ENCODE data around the gene URB1.

Gene URB1

DNA sequence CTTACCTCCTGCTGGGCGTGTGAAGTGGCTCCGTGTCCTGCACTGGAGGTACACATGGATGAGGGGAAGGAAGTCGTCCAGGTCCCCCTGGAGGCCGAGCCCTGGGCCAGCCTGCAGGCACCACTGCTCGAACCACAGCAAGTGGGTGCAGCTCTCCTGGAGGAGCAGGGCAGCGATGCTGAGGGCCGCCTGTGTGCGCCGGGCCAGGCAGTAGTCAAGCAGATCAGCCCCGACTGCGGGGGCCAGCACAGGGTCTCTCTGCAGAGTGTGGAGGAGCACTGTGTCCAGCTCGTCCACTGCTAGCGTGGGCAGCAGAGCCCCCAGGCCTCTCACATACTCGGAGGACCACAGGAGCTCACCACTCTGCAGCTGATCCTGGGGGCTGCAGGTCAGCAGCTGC is 45.9 kb downstream of the URB1 start:
- no peak for DNase-seq (ENCODE audit: low read depth)

DNA sequence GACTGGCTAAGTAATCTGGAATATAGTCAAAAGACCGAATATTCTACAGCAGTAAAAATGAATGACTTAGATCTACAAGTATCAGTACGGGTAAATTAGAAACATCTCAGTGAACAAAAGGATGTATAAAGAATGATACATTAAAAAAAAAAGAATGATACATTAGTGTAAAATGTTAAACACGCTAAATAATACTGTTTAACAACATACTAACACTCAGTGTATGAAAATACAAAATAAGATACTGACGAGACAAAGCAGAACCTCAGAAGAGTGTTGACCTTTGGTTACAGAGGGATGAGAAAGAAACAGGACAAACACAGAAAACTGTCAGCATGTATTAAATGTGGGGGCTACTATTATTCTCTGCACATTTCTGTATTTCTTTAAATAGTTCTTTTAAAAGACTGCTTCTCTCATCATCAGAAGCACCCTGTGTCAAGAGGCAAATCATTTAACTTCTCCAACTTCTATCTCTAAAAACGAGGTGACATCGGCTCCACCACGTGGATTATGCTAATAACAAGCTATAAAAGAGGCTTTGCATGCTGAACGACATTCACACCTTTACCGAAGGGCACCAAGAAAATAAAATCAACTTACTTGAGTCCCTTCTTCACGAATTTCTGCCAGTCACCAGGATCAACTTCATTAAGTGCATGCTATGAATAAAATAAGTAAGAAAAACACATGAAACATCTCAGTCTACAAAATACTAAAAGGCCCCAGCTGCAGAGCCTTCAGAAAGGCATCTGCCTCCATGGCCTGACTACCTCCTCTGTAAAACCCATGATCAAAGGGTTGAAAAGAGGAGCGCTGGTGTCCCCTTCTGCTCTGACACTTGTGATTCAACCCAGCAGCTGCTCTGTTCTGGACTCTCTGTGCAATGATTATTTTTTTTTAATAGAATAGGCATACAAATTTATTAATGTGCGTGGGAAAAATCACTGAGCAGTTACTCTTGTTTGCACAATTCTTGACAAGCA is 51.7 kb downstream of the URB1 start:
- no peak for DNase-seq (ENCODE audit: low read depth)

DNA sequence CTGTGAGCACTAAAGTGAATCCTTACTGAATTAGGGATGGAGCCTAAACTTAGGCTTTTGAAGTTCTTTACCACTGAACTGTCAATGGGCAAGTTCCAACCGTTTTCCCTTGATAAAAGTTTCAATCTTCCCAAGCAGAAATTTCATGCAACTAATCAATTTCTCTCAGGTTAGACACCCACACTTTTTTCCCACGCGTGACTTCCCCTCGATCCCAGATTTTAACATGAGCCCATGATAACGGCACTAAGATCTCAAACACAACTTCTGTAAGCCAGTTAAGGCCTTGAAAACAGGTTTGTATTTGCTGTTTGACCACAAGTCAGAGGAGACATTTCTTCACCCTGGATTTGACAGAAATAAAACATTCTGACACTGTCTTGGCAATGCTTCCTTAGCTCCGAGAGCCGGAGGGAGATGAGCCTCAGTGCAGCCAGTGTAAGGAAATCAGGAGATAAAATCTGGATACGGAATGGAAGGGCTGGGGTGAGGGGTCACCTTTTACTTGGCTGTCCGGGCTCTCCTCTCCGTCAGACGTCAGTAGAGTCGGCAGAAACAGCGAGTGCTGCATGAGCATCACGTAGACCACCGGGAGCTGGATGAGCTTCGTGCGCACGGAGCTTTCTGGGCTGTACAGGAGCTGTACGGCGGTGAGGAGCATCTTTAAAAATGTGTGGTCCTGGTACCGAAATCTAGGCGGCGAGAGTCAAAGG is 54.4 kb downstream of the URB1 start:
- no peak for DNase-seq (ENCODE audit: low read depth)

DNA sequence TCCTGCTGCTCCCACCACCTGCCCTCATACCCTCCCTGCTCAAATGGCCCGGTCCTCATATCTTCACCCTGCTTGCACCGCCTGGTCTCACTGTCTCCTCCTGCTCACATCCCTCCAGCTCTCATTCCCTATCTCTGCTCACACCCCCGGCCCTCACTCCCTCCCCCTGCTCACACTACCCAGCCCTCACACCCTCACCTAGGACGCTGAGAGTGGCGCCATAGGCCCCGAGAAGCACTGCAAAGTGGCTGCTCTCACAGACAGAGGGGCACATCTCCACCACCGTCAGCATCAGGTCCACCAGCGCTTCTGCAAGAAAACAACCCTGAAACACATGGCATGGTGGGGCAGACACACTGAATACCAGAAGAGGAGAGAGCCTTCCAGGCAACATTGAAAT is 55.6 kb downstream of the URB1 start:
- DNase-seq (ENCODE audit: low read depth) = no peak

DNA sequence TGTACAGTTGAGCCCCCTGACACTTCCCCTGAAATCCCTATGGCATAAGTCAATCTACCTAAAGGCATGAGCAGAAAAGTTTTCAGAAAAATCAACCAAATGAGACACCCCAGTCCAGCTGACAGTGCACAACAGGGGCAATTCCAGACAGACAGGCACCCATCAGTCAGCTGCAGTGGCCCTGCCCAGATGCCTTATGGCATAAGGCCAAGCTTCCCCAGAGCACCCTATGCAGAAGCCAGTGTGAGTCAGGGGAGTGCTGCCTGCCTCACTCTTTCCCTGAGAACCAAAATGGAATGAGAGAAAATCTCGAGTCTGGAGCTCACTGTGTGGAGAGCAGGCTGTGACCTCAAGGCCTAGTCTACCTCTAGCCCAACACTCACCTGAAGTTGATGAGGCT is 56.1 kb downstream of the URB1 start:
- DNase-seq (ENCODE audit: low read depth) = no peak

DNA sequence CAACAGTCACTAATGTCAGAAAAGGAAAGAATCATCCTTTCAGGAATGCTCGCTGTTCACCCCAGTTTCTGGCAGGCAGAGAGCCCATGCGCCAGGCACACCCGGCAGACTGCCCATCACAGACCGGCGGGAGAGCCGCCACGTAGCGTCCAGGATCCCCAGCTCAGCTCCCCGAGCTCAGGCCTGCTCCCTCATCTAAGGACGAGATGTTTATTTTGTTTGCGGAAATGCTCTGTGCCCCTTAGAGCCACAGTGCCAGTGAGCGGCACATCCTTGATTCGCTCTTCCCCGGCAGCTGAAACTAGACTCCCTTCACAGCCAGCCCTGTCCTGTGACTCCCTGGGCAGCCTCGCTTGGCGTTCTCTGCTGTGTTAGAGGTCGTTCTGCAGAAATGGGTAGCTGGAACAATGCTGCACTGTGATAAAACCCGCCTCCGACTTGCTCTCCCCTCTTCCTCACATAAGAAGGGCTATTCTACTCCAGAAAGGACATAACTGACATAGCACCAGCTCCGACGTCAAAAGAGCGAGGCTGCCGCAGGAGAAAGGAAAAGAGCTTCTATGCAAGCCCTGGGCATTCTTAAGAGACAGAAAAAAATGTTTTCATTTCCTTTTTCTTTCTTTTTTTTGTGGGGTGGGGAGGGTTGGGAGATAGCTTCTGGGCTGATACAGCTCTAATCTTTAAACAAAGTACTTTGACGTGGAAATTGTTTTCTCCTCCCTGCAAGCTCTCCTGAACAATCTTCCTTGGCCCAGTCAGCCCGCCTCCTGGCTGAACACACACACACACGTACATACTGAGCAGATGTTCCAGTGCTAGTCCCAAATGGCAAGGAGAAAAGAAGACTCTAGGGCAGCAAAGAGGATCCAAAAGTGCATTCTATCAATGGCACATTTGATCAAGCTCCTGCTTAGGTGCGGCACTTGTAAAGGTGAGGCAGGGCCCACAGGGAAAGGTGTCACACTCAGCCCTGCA is 56.9 kb downstream of the URB1 start:
- DNase-seq (ENCODE audit: low read depth) = no peak

DNA sequence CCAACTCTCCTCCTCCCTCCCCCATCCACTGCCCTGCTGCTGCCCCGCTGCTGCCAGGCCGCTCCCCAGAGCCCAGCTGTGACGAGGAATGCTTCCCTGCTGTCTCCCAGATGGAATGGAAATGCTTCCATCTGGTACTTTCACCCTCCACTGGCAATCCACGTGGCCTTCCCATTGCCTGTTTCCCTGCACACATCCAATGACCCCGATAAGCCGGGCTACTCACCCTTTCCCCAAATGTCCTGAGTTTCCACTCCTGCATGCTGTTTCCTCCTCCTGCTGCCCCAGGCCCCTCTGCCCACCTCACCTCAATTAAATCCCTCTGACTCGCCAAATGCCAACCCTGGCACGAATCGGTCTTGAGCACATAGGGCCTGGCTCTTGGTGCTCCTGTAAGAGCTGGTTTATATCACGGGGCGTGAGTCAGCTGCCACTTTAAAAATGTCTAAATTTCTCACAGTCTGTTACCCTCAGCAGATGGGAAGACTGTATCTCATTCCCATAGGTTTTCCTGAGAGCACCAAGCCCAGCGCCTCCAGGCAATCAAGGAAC is 57.8 kb downstream of the URB1 start:
- DNase-seq (ENCODE audit: low read depth) = no peak

DNA sequence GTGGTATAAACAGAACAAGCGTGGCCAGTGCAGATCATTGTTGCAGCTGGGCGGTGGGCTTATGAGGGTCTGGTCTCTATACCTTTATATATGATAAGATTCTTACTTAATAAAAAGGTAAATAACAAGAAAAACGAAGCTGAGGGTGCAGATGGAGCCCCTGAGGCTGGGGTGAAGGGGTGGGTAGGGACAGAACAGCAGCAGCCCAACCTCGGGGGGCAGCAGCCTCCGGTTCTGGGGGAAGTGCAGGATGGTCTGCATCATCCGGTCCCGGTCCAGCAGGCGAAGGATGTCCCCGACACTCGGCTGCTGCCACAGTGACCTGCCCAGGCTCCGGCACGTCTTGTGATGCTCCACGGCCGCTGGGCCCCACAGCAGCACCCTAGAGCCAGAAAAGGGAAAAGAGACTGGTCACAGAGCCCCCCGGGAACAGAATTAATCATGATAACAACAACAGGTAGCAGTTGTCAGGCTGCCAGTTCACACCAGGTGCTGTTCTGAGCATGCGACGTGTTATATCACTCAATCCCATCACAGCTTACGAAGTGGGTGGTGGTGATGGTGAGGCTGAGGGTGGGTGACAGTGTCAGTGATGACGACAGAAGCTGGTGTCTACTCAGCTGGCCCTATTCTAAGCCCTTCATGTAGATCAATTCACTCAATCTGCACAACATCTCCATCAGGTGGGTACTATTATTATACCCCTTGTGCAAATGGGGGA is 58.7 kb downstream of the URB1 start:
- DNase-seq (ENCODE audit: low read depth) = no peak

DNA sequence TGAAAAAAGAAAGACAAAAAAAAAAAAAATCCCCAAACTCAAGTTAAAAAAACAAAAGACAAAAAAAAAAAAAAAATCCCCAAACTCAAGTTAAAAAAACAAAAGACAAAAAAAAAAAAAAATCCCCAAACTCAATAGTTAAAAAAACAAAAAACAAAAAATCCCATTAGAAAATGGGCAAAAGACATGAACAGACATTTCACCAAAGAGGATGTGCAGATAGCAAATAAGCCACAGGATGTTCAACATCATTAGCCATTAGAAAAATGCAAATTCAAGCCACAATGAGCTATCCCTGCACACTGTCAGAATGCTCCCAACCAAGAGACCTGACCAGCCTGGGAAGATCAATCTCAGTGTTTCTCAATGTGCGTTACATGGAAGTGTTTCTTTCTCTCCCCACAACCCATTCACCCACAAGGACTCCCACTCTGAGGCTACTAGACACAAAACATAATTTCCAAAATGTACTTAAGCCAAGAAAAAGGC is 60.3 kb downstream of the URB1 start:
- no peak for DNase-seq (ENCODE audit: low read depth)

DNA sequence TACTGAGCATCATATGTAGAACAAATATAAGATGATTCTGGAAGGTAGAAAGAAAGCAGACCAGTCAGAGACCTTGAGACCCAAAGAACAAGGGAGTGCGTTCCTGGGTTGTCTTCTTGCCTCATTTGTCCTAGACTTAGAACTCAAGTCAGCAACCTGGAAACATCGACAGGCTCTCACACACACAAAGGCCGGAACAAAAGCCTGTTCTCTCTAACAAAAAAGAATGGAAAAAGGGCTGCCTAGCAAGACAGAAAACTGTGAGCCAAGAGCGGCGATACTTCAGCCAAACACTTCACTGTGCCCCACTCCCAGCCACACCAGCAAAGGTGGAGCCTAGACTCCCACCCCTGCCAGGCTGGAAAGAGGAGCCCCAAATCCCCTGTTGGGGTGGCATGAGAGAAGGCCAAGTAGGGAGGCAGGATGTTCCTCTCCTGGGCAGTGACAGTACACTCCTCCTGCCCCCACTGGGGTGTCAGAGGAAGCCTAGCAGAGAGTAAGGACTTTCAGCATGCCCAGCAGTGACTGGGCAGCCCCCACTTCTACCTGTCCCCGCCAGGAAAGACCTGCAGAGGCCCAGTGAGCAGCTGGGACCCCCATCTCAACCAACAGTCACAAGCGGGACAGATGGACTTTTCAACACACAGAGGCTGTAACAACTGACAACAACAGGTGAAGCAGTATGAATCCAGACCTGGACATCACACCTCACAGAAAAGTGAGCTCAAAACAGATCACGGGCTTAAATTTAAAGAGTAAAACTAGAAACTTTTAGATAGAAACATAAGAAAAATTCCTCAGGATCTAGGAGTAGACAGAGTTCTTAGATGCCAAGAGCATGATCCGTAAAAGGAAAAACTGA is 61.1 kb downstream of the URB1 start:
- DNase-seq (ENCODE audit: low read depth) = no peak

DNA sequence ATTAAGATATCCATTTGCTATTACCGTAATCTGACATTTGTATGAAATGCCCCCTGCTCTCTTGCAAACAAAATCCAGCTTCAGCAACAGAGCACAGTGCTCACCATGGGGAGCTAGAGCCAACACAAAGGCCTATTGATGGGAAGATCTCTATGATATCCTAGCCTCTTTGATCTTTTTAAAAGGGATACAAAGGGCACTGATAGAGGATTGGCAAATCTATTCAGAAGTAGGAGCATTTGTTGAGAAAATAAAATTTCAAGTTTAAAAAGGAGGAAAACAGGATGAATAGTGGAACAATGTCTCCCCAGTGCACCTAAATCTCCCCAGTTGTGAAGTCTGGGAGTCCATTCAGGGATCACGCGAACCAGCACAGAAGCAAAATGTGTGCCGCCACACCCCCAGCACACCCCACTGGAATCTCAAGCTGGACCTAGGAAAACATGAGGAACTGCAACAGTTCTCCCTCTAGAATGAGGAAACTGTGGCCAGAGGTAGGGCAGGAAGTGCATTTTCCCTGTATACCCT is 62.0 kb downstream of the URB1 start:
- no peak for DNase-seq (ENCODE audit: low read depth)

DNA sequence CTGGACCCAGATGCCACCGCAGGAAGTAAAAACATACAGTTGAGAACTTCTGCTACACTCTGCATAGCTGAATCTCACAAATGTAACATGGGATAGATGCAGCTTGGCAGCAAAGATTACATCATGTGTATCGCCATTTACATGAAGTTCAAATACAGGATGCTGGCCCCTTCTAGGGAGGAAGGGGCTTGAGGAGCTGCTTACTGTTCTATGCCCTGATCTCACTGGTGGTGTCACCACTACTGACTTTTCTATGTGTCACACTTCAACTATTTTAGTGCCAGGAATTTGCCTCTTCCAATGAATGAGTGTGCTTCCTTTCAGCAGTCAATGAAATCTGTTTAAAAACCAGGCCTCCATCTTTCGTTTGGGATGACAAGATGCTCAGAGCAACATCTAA is 63.0 kb downstream of the URB1 start:
- DNase-seq (ENCODE audit: low read depth) = no peak

DNA sequence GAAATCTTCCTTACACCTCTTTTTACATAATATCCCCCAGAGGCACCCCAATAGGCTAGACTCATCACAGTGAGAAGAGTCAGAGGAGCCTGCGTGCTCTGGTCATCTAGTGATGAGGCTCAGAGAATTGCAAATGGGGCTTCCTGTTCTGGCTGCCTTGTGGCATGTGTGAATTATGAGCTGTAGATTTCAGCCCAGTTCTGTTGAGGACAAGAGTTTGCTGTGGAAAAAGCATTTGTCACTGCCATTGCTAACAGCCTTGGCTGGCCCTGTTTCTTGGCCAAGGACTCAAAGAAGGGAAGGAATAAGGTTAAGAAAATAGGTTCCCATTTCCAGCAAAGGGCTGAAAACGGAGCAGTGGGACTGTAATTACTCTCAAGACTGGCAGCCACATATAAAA is 63.5 kb downstream of the URB1 start:
- DNase-seq (ENCODE audit: low read depth) = no peak

DNA sequence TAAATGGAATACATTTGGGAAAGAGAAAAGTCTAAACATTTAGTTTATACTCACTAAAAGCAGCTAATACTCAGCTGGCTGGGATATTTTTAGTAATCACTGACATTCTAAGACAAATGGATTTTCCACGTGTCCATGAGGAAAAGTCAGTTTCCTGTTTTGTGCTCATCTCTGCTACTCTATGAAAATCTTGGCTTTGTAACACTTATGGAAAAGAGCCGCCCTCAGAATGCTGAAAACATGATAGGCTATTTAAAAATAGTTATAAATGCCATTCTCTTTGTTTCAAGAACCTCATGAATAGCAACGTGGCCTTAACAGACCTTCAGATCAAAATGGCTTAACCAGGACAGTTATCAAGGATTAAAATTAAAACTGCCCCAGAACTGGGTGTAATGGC is 64.2 kb downstream of the URB1 start:
- DNase-seq (ENCODE audit: low read depth) = no peak

DNA sequence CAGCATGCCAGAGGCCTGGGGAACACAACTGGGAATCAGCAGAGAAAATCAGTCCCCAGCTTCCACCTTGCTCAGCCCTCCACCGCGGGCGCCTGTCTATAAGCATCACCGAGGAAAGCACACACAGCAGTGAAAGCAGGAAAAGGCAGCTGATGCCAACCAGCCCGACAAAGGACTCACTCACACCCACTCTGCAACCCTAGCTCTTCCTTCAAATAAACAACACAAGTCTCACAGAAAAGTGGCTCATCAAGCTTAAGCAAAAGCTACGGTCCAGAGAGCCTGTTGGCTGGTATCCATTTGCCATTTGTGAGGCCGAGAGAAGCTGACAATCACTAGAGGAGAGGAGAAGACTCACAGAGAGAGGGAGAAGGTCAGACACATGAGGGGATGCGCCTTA is 67.1 kb downstream of the URB1 start:
- no peak for DNase-seq (ENCODE audit: low read depth)

DNA sequence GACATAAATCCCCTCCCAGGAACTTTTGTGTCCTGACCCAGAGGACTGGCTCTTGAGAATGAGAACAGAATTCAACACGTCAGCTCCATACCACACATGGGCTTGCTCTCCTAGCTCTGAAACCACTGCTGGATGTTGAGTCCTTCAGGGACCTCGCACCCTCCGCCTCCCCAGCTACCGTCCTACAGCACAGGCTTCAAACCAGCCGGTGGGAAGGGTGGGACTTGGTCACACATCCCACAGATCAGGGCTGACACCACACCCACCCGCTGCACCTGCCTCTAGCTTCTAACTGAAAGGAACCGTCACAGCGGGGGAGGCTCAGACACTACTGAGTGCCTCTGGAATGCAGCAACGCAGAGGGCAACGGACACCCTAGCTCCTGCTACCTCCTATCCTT is 70.1 kb downstream of the URB1 start:
- DNase-seq (ENCODE audit: low read depth) = no peak

DNA sequence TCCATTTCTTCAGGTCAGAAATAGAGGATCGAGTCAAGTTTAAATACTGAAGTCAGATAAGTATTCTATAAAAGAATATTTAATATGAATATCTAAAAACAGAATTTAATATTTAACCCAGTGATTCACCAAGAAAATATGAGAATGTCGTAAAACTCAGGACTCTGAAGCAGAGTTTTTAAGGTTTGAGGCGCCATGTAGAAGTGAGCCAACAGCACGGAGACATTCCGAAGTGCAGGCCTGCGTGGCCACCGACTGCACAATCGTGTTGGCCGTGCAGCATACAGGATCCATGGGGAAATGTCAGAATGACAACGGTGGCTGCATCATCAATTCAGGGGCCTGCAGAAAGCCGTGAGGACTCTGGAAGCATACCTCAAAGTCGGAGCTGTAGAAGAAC is 70.7 kb downstream of the URB1 start:
- DNase-seq (ENCODE audit: low read depth) = no peak

DNA sequence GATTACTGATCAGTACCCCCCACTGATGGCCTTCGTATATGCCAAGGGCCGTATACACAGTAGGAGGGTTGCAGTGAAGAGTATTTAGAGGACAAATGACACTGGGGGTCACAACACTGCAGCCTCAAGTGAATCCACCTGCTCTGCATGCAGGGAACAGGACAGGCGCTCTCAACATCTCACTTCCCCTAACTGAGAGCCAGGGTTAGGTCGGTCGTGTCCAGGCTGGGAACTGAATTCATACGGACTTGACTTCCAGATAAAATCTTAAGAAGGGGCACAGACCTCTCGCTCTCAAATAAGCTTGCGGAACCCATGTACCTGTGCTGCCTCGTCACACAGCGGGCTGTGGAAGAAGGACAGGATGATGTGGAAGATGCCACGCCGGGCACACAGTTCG is 71.3 kb downstream of the URB1 start:
- no peak for DNase-seq (ENCODE audit: low read depth)

DNA sequence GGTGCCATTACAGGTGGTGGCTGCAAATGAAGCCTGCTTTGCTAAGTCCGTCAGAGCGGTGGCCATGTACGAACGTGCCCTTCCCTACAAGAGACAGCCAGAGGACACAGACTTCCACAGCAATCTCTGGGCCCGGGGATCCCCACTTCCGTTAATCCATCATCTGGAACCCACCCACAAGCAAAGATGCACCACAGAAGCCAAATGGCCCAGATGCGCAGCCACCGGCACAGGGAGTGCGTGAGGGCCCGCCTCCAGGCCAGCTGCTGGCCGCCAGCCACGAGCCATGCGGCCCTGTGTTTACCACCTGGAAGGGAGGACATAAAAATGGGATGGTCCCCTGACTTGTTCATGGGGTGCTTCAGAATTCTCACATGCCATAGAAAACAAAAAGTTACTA is 72.1 kb downstream of the URB1 start:
- no peak for DNase-seq (ENCODE audit: low read depth)

DNA sequence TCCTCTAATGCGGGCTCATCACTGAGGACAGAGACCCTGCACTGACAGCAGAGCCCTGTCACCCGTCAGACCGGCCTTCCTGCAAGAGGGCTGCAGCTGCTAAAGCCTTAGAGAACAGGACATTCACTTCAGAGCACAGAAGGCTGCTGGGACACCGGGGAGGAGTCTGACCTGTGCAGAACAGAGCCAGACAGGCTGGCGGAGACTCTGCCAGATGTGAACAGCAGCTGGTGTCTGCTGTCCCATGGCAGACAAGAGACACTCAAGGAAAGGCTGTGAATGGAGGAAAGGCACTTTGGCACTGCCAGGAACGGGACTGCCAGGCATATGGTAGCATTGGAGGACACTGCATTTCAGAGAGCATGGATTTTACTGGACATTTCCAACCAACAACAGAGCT is 72.8 kb downstream of the URB1 start:
- no peak for DNase-seq (ENCODE audit: low read depth)

All from activated T-cell treated with anti-CD3 and anti-CD28 coated beads for 24 hours (primary cell).